ENCODE measurements around the gene FER.

DNA sequence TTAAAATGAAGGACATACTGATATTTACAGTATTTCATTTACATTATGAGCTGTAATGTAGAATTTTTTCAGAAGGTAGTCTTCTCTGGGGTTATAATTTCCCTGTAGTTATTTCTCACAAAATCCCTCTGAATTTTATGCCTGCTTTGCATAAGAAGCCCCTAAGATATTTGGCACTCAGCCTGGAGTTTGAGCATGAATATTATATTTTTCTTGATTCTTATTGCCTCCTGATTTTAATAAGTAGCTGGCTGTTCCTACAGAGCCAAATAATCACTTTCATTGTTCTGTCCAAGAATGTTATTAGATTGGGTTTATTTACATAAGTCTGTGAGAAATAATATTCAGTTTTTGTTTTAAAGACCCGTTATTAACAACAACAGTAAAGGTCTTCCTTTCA is 195.0 kb downstream of the FER start:
- TF ChIP-seq POLR2A (IDR thresholded peaks at IDR 0.05) (no peak), EP300 (IDR thresholded peaks at IDR 0.05) (no peak)
- TF ChIP-seq, protein P1, sequence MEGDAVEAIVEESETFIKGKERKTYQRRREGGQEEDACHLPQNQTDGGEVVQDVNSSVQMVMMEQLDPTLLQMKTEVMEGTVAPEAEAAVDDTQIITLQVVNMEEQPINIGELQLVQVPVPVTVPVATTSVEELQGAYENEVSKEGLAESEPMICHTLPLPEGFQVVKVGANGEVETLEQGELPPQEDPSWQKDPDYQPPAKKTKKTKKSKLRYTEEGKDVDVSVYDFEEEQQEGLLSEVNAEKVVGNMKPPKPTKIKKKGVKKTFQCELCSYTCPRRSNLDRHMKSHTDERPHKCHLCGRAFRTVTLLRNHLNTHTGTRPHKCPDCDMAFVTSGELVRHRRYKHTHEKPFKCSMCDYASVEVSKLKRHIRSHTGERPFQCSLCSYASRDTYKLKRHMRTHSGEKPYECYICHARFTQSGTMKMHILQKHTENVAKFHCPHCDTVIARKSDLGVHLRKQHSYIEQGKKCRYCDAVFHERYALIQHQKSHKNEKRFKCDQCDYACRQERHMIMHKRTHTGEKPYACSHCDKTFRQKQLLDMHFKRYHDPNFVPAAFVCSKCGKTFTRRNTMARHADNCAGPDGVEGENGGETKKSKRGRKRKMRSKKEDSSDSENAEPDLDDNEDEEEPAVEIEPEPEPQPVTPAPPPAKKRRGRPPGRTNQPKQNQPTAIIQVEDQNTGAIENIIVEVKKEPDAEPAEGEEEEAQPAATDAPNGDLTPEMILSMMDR (IDR thresholded peaks at IDR 0.05), result no peak
